HG02571 (cell line): ENCODE data around the gene CACNA1F.

Experiments
- ATAC-seq: cut with Tn5 transposase; IDR thresholded peaks from one replicate; pipeline ENCODE4 v1.9.1; 2021; ENCODE audit warnings: mild to moderate bottlenecking, moderate library complexity; ENCODE audit not compliant: unreplicated experiment

CACNA1F gene

DNA sequence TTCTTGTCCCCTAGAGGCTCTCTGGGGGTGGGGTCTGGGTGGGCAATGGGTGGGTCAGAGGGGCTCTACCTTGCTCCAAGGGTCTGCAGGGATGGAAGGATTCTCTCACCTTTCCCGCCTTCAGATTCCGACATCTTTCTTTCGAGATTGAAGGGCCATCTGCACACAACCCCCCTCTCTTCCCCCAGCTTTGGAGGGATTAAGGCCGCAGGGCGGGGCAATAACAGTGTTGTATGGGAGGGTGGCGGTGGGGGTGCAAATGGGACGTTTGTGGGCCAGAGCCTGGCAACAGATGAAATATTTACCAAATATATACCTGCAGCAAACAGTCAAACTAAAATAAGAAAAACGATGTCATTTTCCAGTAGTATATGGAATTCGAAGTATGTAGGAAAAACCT is at the start of gene CACNA1F:
Gene CACNA1F, minus strand, starts transcription at position 165 of the 400 bp plus-strand sequence. Its CDS starts 31 bp downstream, at position 134.
- ATAC-seq: no peak

- no peak for ATAC-seq
These were observed 49.5 kb upstream of the CACNA1F start for GRCh38 chrX:49282647-49283011.

- ATAC-seq: no peak
These were observed 44.9 kb upstream of the CACNA1F start for GRCh38 chrX:49278081-49278480.

DNA sequence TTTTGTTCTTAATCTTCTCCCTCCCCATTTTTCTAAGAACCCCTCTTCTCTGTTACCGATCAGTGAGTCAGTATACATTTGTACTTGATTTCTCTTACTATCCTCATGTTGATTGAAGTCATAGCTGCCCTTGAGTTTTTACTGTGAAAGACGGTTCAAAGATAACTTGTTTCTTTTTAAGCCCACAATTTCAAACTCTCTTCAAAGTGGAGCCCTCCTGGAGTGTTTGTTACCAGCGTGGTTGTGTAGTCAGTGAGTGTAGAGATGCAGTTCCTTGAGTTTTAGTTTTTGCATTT is 44.3 kb upstream of the CACNA1F start:
- no peak for ATAC-seq

DNA sequence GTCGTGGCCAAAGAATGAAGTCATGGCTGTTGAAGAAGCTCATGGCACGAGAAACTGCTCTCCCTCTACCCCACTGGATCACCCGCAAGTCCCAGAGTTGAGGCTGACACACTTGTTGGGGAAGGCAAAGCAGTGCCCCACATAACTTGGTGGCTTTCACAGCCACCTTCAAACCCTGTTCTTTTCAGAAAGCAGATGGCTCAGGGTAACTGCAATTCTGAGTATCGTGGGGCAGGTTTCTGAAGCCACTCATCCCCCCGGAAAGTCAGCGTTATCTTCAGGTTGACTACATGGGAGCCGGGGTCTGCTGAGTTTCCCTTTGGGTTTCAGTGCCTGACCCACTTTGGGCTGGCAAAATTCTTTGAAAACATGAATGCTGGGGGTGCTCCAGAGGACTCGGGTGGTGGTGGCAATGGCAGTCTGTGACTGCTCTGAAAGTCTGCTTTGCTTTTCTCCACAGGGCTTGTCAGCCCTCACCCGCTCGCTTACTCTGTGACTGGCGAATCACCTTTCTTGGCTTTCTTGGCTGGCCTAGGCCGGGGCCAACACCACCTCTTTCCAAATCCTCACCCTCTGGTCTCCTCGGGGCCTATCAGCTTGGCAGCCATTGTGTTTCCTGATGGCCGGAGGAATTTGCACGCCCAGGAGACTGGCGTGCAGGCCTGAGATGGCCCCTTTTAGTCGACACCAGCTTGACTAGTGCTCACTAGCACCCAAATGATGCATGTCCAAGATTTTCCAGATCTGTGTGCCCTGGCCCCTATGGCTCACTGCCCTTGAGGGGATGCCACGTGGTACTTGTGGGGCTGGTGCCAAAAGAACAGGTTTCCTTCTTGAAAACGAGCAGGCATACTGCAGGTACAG is 43.8 kb upstream of the CACNA1F start:
- no peak for ATAC-seq

DNA sequence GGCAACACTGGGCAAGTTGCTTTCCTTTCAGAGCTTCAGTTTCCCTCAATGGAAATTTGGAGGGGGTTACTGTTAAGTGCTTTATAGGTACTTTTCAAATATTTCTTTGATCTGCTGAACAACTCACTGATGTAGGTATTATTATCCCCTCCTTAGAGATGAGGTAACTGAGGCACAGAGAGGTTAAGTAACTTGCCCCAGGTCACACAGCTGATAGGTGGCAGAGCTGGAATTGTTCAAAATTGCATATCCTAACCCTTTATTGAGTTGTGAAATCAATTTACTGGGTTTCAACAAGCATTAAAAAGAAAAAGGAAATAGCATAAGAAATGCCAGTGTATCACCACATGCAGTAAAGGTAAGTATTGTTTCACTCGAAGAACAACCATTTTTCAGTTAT is 43.1 kb upstream of the CACNA1F start:
- ATAC-seq: no peak

DNA sequence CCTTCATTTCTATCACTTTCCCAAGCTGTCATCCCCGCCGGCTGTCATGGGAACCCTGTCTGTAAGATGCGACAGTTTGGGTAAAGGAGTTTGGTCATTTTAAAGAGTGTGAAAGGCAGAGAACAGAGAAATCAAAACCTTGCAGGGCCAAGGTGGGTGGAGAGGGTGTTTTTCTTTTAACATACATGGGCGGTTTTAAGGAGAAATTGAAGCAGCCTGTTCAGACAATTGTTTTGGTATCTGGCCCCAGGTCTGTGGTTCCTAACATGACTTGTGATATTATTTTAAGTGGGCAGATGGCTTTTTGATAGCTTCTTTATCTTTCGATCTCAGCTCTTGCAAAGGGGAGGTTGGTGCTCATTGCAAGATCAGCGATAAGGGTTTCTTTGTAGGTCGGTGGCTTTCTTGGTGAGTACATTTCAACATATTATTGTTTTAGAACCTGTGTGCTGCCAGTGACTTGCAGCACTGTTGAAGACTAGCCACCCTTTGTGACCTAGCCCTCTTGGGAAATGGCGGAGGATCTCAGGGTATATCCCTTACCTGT is 40.1 kb upstream of the CACNA1F start:
- no peak for ATAC-seq

DNA sequence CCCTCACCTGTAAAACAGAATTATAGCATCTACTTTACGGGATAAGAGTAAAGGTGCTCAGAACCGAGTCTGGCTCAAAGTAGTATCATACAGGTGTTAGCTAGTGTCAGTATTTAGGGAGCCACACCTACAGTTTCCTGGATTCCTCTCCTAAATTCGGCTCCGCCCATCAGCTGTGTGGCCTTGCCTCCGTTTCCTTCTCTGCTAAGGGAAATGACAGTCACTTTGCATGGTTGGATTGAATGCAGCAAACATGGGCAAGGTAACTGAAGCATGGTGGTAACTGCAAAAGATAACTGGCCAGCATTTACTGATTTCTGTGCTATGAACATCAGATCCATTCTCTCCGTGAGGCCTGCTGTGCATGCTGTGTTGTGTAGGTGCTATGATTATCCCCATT is 39.3 kb upstream of the CACNA1F start:
- no peak for ATAC-seq

GRCh38 chrX:49271341-49271740 is 38.2 kb upstream of the CACNA1F start:
- no peak for ATAC-seq

GRCh38 chrX:49270249-49270921 is 37.2 kb upstream of the CACNA1F start:
- ATAC-seq: no peak

DNA sequence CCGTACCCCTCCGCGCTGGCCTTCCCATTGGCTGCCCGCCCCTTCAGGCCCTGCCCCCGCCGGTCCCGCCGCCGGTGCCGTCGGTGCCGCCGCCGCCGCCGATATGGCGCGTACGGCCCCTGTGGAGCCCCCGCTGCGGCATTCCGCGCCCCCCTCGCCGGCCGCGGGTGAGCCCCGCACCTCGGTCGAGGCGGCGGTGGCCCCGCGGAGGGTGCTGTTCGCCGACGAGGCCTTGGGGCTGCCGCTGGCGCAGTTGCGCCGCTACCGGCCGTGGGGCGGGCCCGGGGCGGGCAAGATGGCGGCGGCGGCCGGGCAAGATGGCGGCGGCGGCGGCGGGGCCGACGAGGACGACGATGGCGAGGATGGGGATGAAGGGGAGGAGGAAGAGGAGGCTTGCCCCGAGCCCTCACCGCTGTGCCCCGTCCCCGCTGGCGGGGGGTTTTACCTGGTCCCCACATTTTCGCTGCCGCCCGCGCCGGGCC is 36.7 kb upstream of the CACNA1F start, which contains the start of gene PPP1R3F:
Gene PPP1R3F, plus strand, starts transcription at position 27 of the 482 bp plus-strand sequence. Its CDS starts 77 bp downstream, at position 104.
- peak; percentile 13 for ATAC-seq

GRCh38 chrX:49269010-49269766 is 36.0 kb upstream of the CACNA1F start:
- peak; percentile 85 for ATAC-seq

DNA sequence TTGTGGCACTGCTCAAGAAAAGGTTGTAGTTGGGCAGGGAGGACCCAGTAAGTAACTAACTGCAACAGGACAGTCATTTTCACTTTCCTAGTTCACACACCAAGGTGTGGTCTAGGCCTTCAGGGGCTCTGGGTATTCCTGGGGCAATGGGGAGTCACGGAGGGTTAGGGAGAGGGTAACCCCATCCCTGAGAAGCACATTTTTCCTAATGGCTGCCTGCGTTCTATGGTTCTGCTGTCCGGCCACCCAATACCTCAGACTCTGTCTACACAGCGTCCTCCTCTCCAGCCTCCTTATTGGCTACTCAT is 35.5 kb upstream of the CACNA1F start:
- no peak for ATAC-seq

- ATAC-seq: no peak
These were observed 33.6 kb upstream of the CACNA1F start for GRCh38 chrX:49266523-49267445.

- ATAC-seq: no peak
These were observed 31.3 kb upstream of the CACNA1F start, which contains the start of gene FOXP3 for GRCh38 chrX:49264460-49264859. FOXP3 (minus strand) TSS chrX:49264710; CDS start chrX:49258505, 6,205 bp downstream.

DNA sequence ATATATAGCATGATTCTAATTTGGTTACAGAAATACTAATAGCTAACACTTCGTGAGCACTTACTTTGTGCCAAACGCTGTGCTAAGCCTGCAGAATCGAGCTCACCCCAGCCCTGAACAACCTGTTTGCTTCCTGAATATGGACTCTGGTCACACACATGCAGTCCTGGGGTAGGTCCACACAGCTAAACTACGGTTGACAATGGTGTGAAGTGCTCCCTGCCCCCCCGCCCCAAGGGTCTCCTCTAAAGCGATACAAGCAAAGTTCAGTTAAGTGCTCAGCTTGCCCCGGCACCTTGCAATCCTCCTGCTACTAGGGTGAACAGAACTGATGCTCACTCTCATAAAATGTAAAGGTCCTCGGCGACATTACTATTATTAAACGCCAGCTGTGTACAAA is 30.5 kb upstream of the CACNA1F start:
- no peak for ATAC-seq

- no peak for ATAC-seq
These were observed 29.5 kb upstream of the CACNA1F start for GRCh38 chrX:49262603-49263002.

- no peak for ATAC-seq
These were observed 27.3 kb upstream of the CACNA1F start for GRCh38 chrX:49260221-49260985.

GRCh38 chrX:49258749-49259124 is 25.6 kb upstream of the CACNA1F start:
- ATAC-seq: no peak
